SU-DHL-6 (cell line): ENCODE results near the gene CFAP298.
"Not testable (repeated sequence)": the region's sequence is repeated elsewhere in the genome, so short reads cannot be mapped to it uniquely, and the experiment has no call there.

Experiments
- H2AFZ ChIP-seq: fragments of 200-600 bp; sonication (generic); 2 replicates; pipeline ENCODE4 v1.6.1; 2014; ENCODE audit warnings: low read depth, mild to moderate bottlenecking, moderate library complexity, mixed read lengths, antibody characterized with exemption, low read length; ENCODE audit not compliant: severe bottlenecking
- H3F3A ChIP-seq: fragments of 200-600 bp; shearing (Covaris generic); 2 replicates; pipeline ENCODE4 v1.6.0; 2016; ENCODE audit warnings: antibody characterized with exemption, mild to moderate bottlenecking; ENCODE audit not compliant: insufficient read depth
- H3K27ac ChIP-seq: fragments of 200-600 bp; sonication (generic); 2 replicates; pipeline ENCODE4 v1.5.1; 2016; ENCODE audit warnings: low read depth, mild to moderate bottlenecking, low read length, moderate library complexity, mixed read lengths
- H3K27me3 ChIP-seq: fragments of 200-600 bp; sonication (generic), shearing (Covaris generic); 2 replicates; pipeline ENCODE4 v1.6.0; 2014; ENCODE audit warnings: mild to moderate bottlenecking, low read length
- H3K36me3 ChIP-seq: fragments of 200-600 bp; sonication (generic); 2 replicates; pipeline ENCODE4 v1.6.1; 2014; ENCODE audit warnings: mild to moderate bottlenecking, low read length, mixed read lengths
- H3K4me2 ChIP-seq: fragments of 300-600, 200-600 bp; shearing (Covaris generic), sonication (generic); 2 replicates; pipeline ENCODE4 v1.6.0; 2014; ENCODE audit warnings: low read length, low read depth, mild to moderate bottlenecking; ENCODE audit not compliant: poor library complexity, severe bottlenecking
- H3K4me3 ChIP-seq: fragments of 200-600 bp; sonication (generic); 2 replicates; pipeline ENCODE4 v1.5.1; 2014; ENCODE audit warnings: antibody characterized with exemption, low read length, mild to moderate bottlenecking, mixed read lengths; ENCODE audit not compliant: insufficient read depth, poor library complexity, severe bottlenecking
- H3K79me2 ChIP-seq: fragments of 200-600 bp; sonication (generic); 2 replicates; pipeline ENCODE4 v1.6.1; 2014; ENCODE audit warnings: mild to moderate bottlenecking, low read length, moderate library complexity; ENCODE audit not compliant: insufficient read depth
- H3K9ac ChIP-seq: fragments of 200-600 bp; sonication (generic); 2 replicates; pipeline ENCODE4 v1.7.0; 2014; ENCODE audit warnings: mild to moderate bottlenecking, low read length
- H3K9me2 ChIP-seq: fragments of 200-600 bp; sonication (generic); replicated peaks from 2 replicates; pipeline ENCODE4 v1.6.1; 2014; ENCODE audit warnings: low read length; ENCODE audit not compliant: insufficient read depth
- H3K9me3 ChIP-seq: fragments of 200-600 bp; sonication (generic); 2 replicates; pipeline ENCODE4 v1.6.1; 2014; ENCODE audit warnings: low read length, mixed read lengths; ENCODE audit not compliant: insufficient read depth
- H4K20me1 ChIP-seq: fragments of 200-600 bp; sonication (generic); 2 replicates; pipeline ENCODE4 v1.6.1; 2014; ENCODE audit warnings: low read depth, mild to moderate bottlenecking, antibody characterized with exemption, low read length, moderate library complexity, mixed read lengths
- EZH2phosphoT487 ChIP-seq: fragments of 200-600 bp; sonication (generic), shearing (Covaris generic); conservative IDR thresholded peaks from 2 replicates; pipeline ENCODE4 v1.6.1; 2018; ENCODE audit warnings: mild to moderate bottlenecking, antibody characterized with exemption, low read length, moderate library complexity, mixed read lengths
- TF ChIP-seq, protein P1 (sequence below): fragments of 200-600 bp; sonication (generic); IDR thresholded peaks from one replicate; pipeline ENCODE4 v1.5.1; 2017; ENCODE audit warnings: antibody characterized with exemption, mild to moderate bottlenecking, low read length, moderate library complexity; ENCODE audit not compliant: insufficient read depth, poor library complexity, severe bottlenecking

The CFAP298 gene

DNA sequence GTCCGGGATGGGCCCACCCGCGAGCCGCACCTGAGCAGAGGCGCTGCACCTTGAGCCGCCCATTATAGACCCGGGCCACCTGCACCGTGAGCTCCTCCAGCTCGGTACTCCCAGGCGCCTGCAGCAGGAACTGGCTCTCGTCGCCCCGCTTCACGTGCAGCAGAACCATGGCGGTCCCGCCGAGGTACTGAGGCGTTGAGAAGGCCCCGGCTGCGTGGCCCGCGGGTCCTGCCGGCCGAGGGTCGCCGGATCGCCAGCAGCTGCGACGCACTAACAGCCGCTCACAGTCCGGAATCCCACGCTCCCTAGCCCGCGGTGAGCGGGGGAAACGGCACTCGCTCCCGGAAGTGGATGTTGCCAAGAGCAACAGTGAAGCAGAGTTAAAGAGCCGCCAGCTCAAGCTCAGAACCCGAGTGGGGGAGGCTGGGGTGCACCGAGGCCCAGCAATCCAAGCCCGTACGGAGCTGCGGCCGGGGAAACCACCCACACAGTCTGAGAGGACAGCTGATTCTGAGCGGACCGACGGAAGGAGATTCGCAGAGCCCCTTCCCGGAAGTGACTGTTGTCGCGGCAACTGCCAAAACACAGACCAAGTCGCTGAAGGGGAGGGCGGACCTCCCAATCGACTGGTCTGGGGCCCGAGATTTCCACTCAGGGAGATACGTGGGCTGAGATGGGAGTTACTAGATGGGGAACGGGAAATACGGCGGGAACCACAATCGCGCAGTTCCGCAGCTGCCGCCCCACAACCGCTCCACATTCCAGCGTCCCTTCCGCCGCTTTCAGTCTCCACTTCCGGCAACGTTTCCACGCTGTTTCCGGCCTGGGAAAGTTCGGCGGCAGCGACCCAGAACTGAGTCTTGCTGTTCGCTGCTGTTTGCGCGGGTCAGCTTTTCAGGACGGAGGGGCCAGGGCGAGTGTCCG lies at the start of gene CFAP298:
Gene CFAP298 (minus strand): TSS at position 303 of the 924 bp plus-strand sequence. CDS start 134 bp downstream, at position 169.
- Histone ChIP-seq H4K20me1 (peaks cover 8% of the 10 kb centered on the region), H3K79me2 (peaks cover 20% of the 10 kb centered on the region), H3K9me3 (no peaks in the 10 kb centered on the region), H3K4me3 (peak within 1 kb of the TSS; percentile 72), H3K4me2 (peak within 1 kb of the TSS; percentile 69), H3K36me3 (0 out of 2 replicates have a peak, but pooled peaks cover 3% of the 10 kb centered on the region), H3K27ac (peak within 1 kb of the TSS; percentile 70), H2AFZ (peak within 1 kb of the TSS; percentile 95), H3K9me2 (no peaks in the 10 kb centered on the region), H3K27me3 (no peaks in the 10 kb centered on the region), H3K9ac (peak within 1 kb of the TSS; percentile 70), H3F3A (no peaks in the 10 kb centered on the region; the same call in 1 of the 2 replicates)
- TF ChIP-seq EZH2phosphoT487, result no peak
- TF ChIP-seq, protein P1, sequence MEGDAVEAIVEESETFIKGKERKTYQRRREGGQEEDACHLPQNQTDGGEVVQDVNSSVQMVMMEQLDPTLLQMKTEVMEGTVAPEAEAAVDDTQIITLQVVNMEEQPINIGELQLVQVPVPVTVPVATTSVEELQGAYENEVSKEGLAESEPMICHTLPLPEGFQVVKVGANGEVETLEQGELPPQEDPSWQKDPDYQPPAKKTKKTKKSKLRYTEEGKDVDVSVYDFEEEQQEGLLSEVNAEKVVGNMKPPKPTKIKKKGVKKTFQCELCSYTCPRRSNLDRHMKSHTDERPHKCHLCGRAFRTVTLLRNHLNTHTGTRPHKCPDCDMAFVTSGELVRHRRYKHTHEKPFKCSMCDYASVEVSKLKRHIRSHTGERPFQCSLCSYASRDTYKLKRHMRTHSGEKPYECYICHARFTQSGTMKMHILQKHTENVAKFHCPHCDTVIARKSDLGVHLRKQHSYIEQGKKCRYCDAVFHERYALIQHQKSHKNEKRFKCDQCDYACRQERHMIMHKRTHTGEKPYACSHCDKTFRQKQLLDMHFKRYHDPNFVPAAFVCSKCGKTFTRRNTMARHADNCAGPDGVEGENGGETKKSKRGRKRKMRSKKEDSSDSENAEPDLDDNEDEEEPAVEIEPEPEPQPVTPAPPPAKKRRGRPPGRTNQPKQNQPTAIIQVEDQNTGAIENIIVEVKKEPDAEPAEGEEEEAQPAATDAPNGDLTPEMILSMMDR, result no peak

- not testable (repeated sequence) for H3K4me2 ChIP-seq, H4K20me1 ChIP-seq, H2AFZ ChIP-seq, H3K4me3 ChIP-seq, H3K27ac ChIP-seq, H3K79me2 ChIP-seq, H3K9ac ChIP-seq, H3F3A ChIP-seq, H3K27me3 ChIP-seq, H3K9me2 ChIP-seq
- peaks cover 14% of the 10 kb centered on the region; the same call in 1 of the 2 replicates for H3K9me3 ChIP-seq
- H3K36me3 ChIP-seq, result peaks cover 26% of the 10 kb centered on the region; the same call in 1 of the 2 replicates
Observed at GRCh38 chr21:32661026-32661782, 49.0 kb upstream of the CFAP298 start.

DNA sequence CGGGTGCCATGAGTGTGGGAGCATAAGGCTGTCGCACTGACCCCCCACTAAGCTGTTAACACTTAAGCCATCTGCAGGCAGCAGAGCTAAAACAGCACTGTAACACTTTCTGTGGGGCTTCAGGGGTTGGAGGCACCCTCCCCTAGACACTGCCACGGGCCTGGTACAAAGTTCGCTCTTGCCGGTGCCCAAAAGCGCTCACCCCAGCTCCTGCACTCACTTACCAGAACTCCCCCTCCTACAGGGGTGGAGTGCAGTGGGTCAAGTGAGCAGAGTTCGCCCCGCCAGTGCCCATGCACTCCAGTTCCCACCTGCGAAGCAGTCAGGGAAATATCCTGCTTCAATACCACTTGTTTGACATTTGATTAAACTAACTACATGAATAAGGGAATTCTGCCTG lies 46.3 kb upstream of the CFAP298 start:
- no peaks in the 10 kb centered on the region for H3K9me2 ChIP-seq
- no peaks in the 10 kb centered on the region for H3K27me3 ChIP-seq
- no peak overlapping the region for H3K4me2 ChIP-seq
- no peaks in the 10 kb centered on the region for H3K9me3 ChIP-seq
- no peaks in the 10 kb centered on the region for H3K79me2 ChIP-seq
- H3K36me3 ChIP-seq, result peaks cover 4% of the 10 kb centered on the region; the same call in 1 of the 2 replicates
- no peaks in the 10 kb centered on the region for H3F3A ChIP-seq
- H3K27ac ChIP-seq, result no peak overlapping the region
- H3K4me3 ChIP-seq, result no peak overlapping the region
- TF ChIP-seq EZH2phosphoT487, result no peak
- no peak overlapping the region for H3K9ac ChIP-seq
- H4K20me1 ChIP-seq, result no peaks in the 10 kb centered on the region
- H2AFZ ChIP-seq, result no peak overlapping the region

- H3K9me3 ChIP-seq, result no peaks in the 10 kb centered on the region
- no peak for TF ChIP-seq EZH2phosphoT487
- TF ChIP-seq, protein P1, result peak; percentile 72
- no peak overlapping the region for H3K9ac ChIP-seq
- H3K27me3 ChIP-seq, result no peaks in the 10 kb centered on the region
- no peak overlapping the region for H3K27ac ChIP-seq
- no peak overlapping the region for H2AFZ ChIP-seq
- no peaks in the 10 kb centered on the region for H3K9me2 ChIP-seq
- H3K4me2 ChIP-seq, result no peak overlapping the region
- no peaks in the 10 kb centered on the region for H3K79me2 ChIP-seq
- H3F3A ChIP-seq, result no peaks in the 10 kb centered on the region
- no peak overlapping the region for H3K4me3 ChIP-seq
- H3K36me3 ChIP-seq, result peaks cover 4% of the 10 kb centered on the region; the same call in 1 of the 2 replicates
- no peaks in the 10 kb centered on the region for H4K20me1 ChIP-seq
Observed at GRCh38 chr21:32653326-32653901, 41.2 kb upstream of the CFAP298 start.
